Measurements from ENCODE around the gene GHRL.
"Not testable (repeated sequence)": the region's sequence is repeated elsewhere in the genome, so short reads cannot be mapped to it uniquely, and the experiment has no call there.

GHRL gene

DNA sequence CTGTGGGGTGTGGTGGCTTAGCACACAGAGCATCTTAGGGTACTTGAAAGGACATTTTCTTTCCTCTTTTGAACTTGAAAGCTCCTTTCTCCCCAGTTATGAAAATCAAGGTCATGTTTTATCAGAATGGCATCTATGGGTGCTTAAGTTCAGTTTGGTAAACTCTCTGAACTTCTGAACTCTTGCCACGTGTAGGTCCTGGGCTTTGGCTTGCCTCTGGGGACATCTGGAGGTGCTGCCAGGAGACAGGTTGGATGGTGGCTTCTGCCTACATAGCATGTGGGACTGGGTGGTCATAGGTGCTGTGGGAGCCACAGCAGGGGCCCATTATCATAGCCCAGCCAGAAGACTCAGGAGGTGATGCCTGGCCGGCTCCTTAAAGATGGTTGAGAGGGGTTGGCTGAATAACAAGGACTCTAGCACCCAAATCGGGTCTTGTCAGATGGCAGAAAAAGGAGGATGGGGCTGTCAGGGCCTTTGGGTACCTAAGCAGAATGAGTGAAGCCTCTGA lies 15.6 kb downstream of the GHRL start:
- DNase-seq, result no peak

- DNase-seq, result no peak
These were observed 18.1 kb downstream of the GHRL start for GRCh38 chr3:10274601-10275000.

DNA sequence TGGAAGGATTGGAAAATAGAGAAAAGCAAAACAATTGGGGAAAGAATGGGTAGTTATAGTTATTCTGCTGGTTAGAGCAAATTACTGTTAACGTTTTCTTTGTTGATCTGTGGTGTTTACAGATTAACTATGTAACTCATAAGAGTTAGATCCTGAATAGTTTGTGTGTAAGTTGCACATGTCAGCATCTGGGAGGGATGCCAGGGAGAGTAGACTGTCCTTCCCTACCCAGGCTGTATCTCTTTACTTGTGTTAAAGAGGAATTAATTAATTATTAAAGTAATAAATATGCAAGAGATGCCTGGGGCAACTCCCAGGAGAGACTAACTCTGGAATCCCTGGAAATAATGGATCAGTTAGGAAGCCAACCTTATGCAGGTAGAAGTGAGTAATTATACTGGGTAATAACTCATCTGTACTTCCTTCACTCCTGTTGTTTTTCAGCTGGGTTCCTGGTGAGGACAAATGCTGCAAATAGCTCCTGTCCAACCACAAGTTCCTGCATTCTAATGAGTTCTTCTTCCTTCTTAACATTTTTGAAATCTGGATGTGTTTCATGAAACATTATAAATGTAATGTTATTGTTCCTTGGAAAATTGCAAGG lies 18.9 kb downstream of the GHRL start:
- no peak for DNase-seq

- DNase-seq, result no peak
These were observed 19.8 kb downstream of the GHRL start for GRCh38 chr3:10272977-10273376.

DNA sequence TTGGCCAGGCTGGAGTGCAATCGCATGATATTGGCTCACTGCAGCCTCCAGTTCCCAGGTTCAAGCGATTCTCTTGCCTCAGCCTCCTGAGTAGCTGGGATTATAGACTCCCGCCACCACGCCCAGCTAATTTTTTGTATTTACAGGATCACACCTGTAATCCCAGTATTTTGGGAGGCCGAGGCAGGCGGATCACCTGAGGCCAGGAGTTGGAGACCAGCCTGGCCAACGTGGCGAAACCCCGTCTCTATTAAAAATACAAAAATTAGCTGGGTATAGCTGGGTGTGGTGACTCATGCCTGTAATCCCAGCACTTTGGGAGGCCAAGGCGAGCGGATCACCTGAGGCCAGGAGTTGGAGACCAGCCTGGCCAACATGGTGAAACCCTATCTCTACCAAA lies 20.3 kb downstream of the GHRL start:
- not testable (repeated sequence) for DNase-seq

GRCh38 chr3:10269443-10269842 lies 23.3 kb downstream of the GHRL start:
- DNase-seq, result no peak

- DNase-seq, result no peak
These were observed 23.8 kb downstream of the GHRL start for GRCh38 chr3:10268930-10269329.

DNA sequence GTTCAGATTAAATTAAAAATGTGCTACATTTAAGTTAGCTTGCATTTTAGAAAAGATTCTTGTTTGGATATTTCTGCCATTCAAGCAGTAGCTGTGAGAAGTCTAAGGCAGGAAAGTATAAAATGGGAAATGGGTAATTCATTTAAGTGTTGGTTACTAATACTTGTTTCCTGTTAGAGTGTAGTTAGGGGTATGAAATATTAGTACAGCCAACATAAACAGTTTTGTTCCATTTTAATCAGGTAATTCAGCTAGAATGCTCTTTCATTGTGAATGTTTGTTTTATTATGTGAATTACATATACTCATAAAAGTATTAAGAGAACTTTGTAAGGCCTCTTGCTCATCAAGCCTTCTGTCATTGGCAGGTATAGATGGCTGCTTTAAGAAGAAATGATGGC lies 24.6 kb downstream of the GHRL start:
- DNase-seq, result no peak

DNA sequence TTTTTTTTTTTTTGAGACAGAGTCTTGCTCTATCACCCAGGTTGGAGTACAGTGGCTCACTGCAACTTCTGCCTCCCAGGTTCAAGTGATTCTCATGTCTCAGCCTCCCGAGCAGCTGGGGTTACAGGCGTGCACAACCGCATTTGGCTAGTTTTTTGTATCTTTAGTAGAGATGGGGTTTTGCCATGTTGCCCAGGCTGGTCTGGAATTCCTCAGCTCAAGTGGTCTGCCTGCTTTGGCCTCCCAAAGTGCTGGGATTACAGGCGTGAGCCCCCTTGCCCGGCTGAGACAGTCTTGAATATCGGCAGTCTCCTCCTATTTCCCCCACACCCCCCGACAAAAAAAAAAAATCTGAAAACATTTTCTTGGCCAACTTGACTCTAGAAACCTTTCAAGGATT lies 25.8 kb downstream of the GHRL start:
- DNase-seq, result not testable (repeated sequence)

DNA sequence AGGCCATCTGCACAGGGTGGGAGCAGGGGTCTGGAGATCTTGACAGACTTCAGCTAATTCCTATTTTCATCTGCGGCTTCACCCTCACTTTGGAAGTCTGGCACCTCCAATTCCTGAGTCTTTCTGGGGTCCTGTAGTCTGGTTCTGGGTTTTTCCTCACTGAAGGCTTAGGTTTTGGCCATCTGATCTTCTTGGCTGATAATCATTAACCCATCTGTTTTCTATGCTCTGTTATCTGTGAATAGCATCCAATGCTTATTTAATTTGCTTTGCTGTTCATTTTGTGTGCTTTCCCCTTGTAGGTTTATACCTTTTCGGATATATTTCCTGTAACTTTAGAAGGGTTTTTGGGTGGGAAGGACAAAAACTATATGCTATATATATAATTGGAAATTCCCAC lies 26.9 kb downstream of the GHRL start:
- no peak for DNase-seq

GRCh38 chr3:10263646-10264363 lies 28.9 kb downstream of the GHRL start:
- no peak for DNase-seq

DNA sequence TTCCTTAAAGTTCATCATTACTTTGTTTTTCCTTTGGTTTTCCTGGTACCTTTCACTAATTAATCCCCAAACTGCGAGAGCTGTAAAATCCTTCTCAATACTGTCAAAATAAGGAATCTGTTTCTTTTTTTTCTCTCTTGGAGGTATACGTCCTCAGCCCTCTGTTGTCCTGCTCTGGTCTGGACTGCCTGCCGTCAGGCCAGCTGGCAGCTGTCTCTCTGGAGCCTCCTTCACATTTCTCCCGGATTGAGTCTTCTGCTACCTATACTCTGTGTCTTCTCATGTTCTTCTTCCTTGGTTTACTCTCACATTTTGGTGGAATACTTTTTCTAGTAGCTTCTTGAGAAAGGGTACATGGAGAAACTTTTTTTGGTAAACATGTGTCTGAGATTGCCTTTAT lies 30.7 kb downstream of the GHRL start:
- no peak for DNase-seq

DNA sequence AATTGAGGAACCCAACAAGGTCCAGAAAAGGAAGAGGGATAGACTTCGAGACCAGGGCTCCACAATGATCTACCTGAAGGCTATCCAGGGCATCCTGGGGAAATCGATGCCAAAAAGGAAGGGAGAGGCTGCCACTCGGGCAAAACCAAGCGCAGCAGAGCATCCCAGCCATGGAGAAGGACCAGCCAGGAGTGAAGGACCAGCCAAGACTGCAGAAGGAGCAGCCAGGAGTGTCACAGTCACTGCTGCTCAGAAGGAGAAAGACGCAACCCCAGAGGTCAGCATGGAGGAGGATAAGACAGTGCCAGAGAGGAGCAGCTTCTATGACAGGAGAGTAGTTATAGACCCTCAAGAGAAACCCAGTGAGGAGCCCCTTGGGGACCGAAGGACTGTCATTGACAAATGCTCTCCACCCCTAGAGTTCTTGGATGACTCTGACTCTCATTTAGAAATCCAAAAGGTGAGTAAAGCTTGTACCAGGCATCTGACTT lies 32.5 kb downstream of the GHRL start:
- no peak for DNase-seq

GRCh38 chr3:10259798-10260197 lies 32.9 kb downstream of the GHRL start:
- DNase-seq, result no peak

- no peak for DNase-seq
These were observed 33.7 kb downstream of the GHRL start for GRCh38 chr3:10259036-10259435.

- DNase-seq, result no peak
These were observed 36.9 kb downstream of the GHRL start for GRCh38 chr3:10255835-10256234.

- no peak for DNase-seq
These were observed 39.0 kb downstream of the GHRL start for GRCh38 chr3:10253731-10254130.

- no peak for DNase-seq
These were observed 41.7 kb downstream of the GHRL start for GRCh38 chr3:10251006-10251405.

DNA sequence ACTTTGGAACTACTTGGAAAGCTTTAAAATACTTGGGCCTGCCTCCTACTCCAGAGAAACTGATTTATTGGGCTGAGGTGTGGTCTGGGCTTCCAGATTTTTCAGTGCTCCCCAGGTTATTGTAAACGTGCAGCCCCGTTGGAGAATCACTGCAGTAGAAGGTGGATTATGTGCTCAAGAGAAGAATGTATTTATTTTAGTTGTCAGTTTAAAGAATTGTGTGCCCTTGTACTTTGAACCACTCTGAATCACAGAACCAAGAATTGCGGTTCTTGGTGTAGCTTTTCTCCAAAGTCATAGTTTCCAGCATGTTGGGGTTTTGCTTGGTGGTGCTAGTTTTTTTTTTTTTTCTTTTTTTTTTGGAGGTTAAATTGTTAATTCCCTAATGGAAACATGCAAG lies 42.9 kb downstream of the GHRL start:
- no peak for DNase-seq

- DNase-seq, result peak in 18 of 56 donors; percentile 7 to 41 (median 20)
These were observed 43.6 kb downstream of the GHRL start for GRCh38 chr3:10248984-10249748.

- peak; percentile 37 to 94 (median 82) for DNase-seq
These were observed 44.4 kb downstream of the GHRL start, which contains the start of gene TATDN2 for GRCh38 chr3:10248184-10248983. Gene TATDN2 (plus strand): TSS chr3:10248459. CDS start chr3:10249201, 742 bp downstream.
